ENCODE measurements around the gene RGS1.
A peak's percentile ranks its signal among the peaks of the same experiment; 100 is the strongest.
"Not testable (repeated sequence)": the region's sequence is repeated elsewhere in the genome, so short reads cannot be mapped to it uniquely, and the experiment has no call there.

Gene RGS1, protein sequence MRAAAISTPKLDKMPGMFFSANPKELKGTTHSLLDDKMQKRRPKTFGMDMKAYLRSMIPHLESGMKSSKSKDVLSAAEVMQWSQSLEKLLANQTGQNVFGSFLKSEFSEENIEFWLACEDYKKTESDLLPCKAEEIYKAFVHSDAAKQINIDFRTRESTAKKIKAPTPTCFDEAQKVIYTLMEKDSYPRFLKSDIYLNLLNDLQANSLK

DNA sequence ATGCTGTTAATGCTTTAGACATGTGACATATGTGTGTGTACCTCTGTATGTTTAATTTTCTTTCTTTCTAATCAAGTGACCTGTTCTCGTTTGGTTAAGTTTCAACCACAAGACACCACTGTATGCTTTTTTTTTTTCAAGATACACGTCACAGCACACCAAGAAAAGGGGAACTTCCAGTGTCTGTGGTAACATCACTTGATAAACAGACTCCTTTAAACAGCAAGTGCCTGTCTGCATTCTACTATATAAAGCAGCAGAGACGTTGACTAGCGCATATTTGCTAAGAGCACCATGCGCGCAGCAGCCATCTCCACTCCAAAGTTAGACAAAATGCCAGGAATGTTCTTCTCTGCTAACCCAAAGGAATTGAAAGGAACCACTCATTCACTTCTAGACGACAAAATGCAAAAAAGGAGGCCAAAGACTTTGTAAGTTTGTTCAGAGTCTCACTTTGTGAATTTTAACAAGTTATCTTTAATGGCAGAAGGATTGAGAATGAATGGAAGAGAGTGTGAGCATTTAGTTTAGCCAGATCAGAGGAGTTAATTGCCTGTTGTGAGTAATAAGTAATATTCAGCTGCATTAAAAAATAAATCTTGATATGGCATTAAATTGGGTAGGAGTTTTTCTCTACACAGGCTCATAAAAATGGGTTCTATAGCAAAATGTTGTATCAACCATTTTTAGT is at the start of gene RGS1:
Gene RGS1, plus strand, starts transcription at position 275 of the 691 bp plus-strand sequence. Its CDS starts 20 bp downstream, at position 295.
- DNase-seq (ENCODE audit: low spot score), result peak; percentile 31

DNA sequence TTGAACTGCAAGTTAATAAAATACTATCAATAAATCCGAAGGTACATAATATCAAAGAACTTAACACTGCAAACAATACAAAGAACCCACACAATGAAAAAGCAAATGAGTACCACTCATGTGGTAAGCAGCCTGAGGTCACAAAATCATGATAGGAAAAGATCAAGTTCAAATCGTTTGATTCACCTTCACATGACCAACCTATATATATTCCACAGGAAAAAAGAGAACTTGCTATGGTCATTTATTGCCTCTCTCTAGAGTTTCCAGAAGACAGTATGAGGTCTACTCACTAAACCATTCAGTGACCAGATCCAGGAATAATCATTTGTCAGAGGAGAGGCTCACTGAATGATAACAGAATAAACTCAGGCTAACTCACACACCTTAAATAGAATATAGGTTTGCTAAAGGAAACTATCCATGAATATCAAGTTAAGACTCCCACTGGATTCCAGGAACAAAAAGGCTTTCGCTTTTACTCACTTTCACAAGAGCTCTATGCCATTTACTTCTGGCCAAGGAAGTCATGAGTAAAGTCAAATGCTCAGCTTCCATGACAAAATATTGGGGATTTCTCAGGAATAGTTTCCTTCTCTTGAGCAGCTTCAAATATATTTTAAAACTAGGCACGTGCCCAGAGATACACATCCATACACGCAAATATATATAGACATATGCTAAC is 48.3 kb upstream of the RGS1 start:
- no peak for DNase-seq (ENCODE audit: low spot score)

DNA sequence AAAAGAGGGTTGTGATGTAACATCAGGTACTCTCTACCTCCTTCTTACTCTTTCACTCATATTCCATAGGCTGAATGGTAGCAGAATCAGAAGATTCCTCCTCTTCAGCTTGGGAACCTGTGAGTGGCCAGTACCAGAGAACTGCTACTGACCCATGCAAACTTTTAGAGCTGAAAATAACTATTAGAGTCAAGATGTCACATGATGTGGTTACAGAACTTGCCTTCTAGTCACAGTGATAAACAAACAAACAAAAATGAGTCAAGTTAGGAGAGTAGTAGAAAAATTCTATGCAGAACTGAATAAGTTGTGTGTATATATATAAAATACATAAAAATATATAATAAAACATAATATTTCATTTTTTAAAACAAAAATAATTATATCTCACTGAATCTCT is 47.6 kb upstream of the RGS1 start:
- DNase-seq (ENCODE audit: low spot score), result no peak

DNA sequence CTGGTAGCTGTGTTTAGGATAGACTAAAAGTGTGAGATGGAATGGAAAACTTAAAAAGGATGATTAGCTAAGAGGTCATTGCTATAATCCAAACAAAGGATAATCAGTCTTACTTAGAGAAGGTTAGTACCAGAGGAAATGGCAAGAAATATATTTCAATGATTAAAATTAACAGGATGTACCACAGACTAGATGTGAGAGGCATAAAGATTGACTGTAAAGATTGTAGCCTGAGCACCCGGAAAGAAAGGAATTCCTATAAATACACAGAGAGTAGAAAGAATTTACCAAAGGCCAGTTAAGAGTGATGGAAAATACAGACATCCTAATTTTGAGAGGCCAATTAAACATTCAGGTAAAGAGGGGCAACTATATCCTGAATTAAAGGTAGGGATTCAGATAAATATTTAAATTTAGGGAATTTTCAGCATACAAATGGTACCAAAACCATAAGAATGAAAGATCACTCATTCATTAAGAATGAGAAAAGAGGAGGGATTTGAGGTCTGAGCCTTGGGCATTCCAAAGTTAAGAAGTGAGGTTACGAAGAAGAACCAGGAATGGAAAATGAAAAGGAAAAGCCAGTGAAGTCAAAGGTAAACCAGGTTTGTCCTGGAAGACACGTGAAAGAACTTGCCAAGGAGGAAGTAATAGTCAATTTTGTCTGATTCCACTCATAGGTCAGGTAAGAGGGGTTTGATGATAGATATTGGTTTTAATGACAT is 46.4 kb upstream of the RGS1 start:
- DNase-seq (ENCODE audit: low spot score), result peak; percentile 50

DNA sequence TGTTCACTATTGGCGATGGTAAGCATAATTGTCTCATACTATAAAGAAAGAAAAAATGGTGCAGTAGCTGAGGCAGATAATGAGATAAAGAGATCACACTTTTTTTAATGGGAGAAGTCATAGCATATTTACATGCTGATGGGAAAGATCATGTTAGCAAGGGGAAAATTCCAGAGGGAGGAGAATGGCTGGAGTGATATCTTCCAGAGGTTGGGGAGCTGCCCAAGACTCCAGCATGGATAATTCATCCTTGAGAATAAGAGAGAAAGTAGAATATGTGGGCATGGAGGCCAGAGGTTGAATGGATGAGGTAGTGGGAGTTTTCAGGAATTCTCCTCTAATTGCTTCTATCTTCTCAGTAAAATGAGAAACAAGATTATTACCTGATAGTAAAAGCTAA is 45.8 kb upstream of the RGS1 start:
- DNase-seq (ENCODE audit: low spot score), result peak; percentile 38

DNA sequence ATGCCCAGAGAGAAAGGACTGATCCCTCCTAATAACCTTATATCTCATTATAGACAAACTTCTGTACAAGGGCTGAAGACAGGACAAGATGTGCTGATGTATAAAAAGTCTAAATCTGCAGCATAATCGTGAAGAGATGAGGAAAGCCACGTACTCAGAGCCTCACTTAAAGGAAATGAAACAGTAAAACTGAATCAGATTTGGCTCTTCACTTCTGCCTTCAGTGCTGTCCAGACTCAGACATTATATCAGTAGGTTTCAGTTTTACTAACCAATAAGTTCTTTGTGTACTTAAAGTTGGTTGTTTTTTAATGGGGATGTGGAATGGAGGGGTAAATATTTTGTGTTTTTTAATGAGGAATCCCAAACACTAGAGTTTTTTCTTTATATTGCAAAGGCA is 45.3 kb upstream of the RGS1 start:
- DNase-seq (ENCODE audit: low spot score), result no peak

DNA sequence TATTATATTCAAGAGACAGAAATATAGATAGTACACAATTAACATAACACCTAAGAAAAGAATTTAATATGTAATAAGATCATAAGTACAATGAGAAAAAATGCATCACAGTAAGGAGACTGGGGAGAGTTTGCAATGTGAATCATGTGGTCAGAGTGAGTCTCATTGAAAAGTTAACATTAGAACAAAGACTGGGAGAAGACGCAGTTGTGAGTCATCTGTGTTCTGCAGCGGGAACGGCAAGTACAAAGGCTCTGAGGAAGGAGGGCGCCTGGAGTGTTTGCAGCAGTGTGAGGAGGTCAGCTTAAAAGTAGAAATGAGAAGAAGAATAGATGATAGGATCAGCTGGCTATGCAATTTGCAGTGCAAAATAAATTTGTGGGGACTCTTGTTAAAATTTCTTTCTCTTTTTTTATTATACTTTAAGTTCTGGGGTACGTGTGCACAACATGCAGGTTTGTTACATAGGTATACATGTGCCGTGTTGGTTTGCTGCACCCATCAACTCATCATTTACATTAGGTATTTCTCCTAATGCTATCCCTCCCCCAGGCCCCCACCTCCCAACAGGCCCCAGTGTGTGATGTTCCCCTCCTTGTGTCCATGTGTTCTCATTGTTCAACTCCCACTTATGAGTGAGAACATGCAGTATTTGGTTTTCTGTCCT is 44.4 kb upstream of the RGS1 start:
- DNase-seq (ENCODE audit: low spot score), result not testable (repeated sequence)

DNA sequence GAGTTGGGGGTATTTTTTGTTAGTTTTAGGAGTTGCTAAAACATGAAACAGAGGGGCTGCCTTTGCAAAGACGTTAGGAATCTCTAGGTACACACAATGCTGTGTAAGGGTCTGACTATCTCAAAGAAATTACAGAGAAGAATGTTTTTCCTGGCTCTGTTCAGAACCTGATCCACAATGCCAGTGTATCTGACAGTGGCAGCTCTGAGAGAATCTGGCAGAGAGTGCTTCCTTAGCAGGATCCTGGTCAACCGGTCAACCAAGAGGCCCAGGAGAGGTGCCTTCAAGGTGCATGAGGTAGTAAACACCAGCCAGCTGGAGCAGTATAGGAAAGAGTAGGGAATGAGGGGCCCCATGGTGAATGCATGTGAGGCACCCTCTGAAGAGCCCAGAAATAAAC is 40.9 kb upstream of the RGS1 start:
- no peak for DNase-seq (ENCODE audit: low spot score)

DNA sequence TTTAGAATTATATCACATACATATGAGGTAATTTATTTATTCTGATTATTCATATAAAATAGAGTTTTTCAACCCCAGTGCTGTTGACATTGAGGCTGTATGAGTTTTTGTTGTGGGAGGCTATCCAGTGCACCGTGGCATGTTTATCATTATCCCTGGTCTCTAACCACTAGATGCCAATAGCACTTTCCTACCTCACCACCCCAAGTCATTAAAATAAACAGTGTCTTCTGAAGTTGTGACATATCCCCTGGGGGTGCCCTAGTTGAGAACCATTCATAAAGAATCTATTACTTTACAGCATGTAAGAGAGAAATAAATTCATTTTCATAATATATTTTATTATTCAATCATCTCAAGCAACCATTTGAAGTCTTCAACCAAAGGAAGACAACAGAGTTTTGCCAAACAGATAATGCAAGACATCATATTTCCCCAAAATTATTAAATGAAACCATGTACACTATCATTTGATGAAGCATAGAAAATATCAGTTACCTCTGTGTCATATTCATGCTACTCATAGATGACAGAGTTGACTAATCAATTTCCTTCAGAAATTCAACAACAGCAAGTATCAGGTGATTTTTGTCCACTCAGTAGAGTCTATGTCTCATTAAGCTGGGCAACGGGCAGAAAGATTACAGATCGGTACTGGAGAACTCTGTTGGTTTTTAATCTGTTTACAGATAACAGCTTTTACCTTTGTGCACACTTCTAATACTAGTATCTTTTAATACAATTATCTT is 39.5 kb upstream of the RGS1 start:
- no peak for DNase-seq (ENCODE audit: low spot score)

DNA sequence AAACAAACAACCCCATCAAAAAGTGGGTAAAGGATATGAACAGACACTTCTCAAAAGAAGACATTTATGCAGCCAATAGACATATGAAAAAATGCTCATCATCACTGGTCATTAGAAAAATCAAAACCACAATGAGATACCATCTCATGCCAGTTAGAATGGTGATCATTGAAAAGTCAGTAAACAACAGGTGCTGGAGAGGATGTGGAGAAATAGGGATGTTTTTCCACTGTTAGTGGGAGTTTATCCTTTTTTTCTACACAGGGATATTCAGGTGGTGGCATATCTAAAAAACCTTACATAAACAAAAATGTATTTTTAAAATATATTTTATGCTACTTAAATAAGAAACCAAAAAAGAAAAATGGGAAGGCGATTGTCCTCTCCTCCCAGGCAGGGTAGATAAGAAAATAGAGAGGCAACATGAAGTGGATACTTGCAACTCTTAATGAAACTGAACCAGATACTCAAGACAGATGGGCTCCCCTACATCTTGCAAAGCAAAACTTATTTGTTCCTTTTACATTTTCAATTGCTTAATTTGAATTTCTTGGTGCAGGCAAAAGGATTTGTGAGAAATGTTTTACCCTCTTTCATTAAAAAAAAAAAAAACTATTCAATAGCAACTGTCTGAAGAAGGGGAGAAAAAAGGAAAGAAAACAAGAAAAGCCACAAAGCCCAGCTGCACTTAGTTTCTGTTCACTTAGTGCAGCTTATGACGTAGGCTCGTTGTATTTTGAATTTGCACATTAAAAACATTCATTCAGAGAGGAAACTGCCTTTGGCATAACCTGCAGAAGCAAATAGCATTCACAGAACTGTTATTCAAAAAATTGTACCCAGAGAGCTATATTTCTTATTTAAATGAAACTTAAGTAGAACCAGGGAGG is 36.9 kb upstream of the RGS1 start:
- DNase-seq (ENCODE audit: low spot score), result no peak

DNA sequence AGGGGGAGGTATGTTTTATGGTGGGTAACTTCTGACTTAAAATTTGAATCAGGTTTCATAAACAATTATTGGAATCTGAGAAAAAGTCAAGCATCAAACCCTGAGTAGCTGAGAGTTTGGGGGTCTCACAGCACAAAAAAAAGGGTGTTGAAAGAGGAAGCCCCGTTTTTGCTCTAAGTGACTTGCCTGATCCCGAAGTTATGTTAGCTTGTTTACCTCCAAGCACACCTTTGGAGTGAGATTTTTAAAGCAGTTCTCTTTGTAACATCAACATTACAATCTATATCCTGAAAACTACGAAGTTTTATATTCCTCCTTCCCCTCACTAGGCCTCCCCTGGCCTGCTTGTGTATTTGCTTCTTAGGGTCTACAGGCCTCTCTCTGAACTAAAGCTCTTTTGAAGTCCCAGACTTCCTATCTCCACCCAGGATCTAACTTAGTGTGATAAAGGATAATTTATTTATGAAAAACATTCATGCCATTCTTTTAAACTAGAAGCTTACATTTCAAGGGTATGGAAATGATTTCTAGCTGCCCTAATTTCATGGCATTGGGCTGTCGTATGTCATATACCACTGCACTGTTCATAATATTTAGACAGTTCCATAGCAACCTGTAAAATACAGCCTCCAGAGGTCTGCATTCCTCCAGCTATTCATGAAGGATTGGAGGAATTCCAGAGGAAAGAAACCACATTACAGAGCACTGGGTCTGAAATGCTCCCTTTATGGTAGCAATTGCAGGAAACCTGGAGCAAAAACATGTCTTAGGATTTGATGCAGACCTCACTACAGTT is 36.1 kb upstream of the RGS1 start:
- DNase-seq (ENCODE audit: low spot score), result peak; percentile 48

DNA sequence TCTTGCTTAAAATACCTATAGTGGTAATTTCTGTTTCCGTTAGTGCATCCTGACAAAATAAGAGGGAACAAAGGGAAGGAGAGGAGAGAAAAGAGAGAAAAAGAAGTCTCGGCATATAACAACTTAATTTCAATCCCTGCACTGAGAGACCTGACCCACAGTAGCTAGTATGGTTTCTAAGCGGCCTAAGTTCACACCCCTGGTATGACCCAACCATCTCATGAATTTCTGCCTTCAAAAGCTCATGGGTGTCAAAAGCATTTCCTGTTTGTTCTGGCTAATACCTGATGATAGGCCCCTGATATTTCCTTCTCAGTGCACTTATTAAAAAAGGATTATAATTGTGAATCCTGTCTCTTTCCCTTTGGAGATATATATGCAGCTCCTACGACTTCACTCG is 32.1 kb upstream of the RGS1 start:
- peak; percentile 36 for DNase-seq (ENCODE audit: low spot score)

DNA sequence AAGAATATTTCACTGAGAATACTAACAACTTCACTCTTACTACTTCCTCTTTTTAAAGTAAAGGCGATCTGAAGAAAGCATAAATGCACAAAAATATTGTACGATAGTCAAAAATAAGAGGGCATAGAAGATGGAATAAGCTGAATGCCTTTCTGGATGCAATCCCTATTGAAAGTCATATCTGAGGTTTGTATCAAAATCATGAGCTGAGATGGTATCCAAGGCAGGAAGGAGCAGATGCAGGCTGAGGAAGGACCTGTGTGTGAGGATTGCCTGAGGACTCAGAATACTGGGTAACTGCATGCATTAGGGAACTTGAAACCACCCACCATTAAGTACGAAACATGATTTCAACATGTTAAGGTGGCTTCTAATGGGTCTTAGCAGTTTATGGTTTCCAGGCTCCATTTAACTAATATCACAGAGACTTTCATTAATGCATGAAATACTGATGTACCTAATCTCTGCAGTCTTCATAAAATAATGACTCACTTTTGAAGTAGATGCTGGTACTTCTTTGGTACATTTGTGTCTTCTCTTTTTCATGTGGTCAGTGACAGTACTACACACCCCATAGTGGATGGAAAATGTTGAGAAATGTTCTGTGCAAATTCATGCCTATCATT is 29.6 kb upstream of the RGS1 start:
- no peak for DNase-seq (ENCODE audit: low spot score)

DNA sequence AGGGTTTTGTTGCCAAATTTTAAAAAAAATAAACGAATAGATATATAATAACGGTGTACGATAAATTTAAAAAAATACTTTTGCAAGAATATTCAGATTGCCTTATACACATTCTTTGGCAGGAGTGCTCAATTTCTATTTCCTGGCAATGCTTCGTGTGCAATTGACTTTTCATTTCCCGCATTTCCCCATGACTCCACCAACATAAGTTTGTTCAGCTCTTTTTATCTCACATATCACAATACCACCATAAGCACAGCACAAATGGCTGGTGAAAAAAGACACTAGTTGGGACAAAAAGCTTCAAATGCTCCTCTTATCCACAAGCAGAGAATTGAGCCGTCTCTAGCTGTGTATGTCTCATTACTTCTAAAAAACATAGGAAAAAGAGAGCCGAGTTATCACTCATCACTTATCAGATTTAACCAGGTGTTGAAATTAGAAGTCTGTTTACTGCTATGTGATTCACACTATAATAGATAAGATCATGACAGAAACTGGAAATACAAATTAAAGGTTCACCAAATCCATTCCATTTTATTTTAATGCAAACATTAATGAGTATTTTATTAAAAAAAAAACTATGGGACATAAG is 28.9 kb upstream of the RGS1 start:
- DNase-seq (ENCODE audit: low spot score), result no peak

DNA sequence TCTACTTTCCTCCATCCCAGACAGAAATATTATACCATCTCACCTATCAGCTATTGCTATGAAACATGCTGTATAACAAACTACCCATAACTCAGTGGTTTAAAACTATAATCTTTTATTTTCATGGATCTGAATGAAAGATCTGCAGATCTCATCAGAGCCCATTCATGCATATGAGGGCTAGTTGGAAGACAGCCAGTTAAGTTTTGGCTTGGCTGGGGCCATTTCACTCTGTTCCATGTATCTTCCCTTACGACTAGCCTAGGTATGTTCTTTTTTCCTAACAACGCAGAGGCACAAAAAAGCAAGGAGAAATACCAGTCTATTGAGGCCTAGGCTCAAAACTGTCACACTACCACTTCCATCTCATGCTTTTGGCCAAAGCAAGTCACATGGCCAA is 28.1 kb upstream of the RGS1 start:
- no peak for DNase-seq (ENCODE audit: low spot score)

DNA sequence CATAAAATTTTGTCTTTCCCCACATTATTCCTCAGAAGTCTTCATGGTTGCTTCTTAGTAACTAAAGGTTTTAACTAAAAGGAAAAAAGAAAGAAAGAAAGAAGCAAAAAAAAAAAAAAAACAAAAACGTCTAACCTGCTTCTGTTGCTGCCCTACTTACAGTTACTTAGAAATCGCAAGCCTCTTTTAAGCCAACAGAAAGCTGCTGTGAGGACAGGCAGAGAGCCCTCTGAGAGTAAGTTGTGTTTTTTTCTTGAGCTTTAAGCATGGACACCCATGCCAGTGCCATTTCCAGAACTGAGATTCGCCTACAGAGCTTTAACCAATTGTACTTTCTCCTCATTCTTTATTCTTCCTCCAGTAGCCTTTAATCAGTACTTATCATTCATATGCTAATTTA is 25.6 kb upstream of the RGS1 start:
- no peak for DNase-seq (ENCODE audit: low spot score)

DNA sequence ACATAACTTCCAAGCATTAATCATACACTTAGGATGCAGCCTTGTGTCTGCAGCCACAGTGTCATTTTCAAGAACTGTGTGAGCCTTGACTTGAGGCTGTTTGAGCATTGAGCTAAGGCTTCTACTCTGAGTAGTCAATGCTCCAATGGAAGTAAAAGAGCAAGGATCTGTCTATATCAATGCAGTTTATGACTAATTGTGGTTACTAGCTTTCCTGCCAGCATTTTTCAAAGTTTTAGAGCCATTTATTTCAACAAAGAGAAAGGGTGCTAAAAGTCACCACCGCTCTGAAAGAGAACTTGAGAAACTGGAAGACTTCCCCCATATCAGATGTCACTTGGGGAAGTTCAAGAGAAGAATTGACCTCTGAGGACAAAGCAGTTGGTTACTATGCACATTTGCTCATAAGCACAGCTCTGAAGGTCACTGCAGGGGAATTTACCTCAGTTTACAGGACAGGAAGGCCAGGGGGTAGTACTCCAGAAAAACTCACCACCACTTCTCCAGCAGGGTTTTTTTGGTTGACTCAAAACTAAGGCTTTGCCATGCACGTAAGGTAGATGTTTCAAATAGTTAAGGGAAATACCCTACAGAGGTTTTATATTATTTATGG is 24.5 kb upstream of the RGS1 start:
- no peak for DNase-seq (ENCODE audit: low spot score)

DNA sequence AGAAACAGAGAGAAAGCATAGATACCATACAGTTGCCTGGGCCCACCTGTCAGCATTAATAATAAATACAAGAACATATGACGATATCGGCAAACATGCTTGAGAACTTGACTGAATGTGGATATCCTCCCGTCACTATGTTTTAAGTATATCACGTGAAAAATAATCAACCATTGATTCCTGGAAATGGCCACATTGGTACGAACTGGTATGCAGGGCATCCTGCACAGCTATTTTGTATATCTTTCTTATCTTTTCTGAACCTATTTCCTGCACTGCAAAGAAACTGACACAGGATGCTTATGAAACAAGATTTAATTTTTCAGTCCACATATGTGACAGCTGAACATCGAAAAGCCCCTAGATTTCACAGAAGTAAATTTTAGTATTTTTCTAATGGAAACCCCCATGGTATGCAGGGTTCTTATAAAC is 22.8 kb upstream of the RGS1 start:
- DNase-seq (ENCODE audit: low spot score), result no peak

Measured in cerebellar cortex (tissue), 1 donor.